Activated T-cell treated with anti-CD3 and anti-CD28 coated beads, Interleukin-2, amount 50 U/mL, for 24 hours (primary cell): ENCODE results near the gene NPPC.
"Not testable (repeated sequence)": the region's sequence is repeated elsewhere in the genome, so short reads cannot be mapped to it uniquely, and the experiment has no call there.

Experiments used
- DNase-seq: peaks from one replicate; pipeline ENCODE4 v3.0.0-alpha.2; 2020
- H3K27ac Mint-ChIP-seq: 2 replicates; pipeline ENCODE4 v1.8.0; 2020; ENCODE audit warnings: mild to moderate bottlenecking, mixed read lengths
- H3K27me3 Mint-ChIP-seq: 2 replicates; pipeline ENCODE4 v1.8.0; 2020; ENCODE audit warnings: mixed read lengths
- H3K36me3 Mint-ChIP-seq: 2 replicates; pipeline ENCODE4 v1.8.0; 2020; ENCODE audit warnings: low read depth, mixed read lengths
- H3K4me1 Mint-ChIP-seq: 2 replicates; pipeline ENCODE4 v1.8.0; 2020; ENCODE audit warnings: low read depth, mixed read lengths
- H3K4me3 Mint-ChIP-seq: 2 replicates; pipeline ENCODE4 v1.8.0; 2020; ENCODE audit warnings: mild to moderate bottlenecking, moderate library complexity, mixed read lengths
- H3K9me3 Mint-ChIP-seq: 2 replicates; pipeline ENCODE4 v1.8.0; 2020; ENCODE audit warnings: mixed read lengths

The NPPC gene

DNA sequence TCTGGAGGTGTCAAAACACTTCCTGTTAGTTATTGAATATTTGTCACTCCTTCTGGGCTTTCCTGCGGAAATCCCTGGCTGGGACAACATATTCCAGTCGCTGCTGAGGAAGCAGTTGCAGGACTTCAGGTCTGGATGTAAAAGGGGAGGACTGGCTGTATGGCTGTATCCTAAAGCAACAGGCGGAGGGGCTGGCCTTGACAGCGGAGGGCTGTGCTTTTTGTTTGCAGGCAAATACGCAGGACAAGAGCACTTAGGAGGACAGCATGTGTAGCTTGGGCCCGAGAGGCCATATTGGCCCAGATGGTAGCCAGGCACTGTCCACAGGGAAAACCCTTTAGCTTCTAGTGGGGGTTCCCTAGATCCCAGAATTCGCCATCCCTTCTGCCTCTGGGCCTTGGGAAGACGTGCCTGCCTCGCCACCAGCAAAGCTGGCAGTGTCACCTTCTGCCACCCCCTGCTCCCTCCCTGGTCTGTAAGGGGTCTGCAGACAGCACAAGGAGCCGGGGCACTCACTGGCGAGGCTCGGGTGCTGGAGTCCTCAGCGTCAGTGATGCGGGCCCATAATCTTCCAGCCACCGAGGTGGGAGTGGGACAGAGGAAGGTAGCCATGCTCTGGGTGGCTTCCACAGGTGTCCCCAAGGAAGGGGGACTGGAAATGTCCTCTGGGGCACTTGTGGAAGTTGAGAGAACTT, 6.7 kb downstream of the NPPC start:
- peaks cover 4% of the 10 kb centered on the region for H3K4me1 Mint-ChIP-seq
- no peaks in the 10 kb centered on the region for H3K36me3 Mint-ChIP-seq
- DNase-seq, result peak; percentile 20
- H3K4me3 Mint-ChIP-seq, result no peak overlapping the region
- no peaks in the 10 kb centered on the region for H3K9me3 Mint-ChIP-seq
- H3K27me3 Mint-ChIP-seq, result peaks cover 24% of the 10 kb centered on the region
- no peak overlapping the region for H3K27ac Mint-ChIP-seq

DNA sequence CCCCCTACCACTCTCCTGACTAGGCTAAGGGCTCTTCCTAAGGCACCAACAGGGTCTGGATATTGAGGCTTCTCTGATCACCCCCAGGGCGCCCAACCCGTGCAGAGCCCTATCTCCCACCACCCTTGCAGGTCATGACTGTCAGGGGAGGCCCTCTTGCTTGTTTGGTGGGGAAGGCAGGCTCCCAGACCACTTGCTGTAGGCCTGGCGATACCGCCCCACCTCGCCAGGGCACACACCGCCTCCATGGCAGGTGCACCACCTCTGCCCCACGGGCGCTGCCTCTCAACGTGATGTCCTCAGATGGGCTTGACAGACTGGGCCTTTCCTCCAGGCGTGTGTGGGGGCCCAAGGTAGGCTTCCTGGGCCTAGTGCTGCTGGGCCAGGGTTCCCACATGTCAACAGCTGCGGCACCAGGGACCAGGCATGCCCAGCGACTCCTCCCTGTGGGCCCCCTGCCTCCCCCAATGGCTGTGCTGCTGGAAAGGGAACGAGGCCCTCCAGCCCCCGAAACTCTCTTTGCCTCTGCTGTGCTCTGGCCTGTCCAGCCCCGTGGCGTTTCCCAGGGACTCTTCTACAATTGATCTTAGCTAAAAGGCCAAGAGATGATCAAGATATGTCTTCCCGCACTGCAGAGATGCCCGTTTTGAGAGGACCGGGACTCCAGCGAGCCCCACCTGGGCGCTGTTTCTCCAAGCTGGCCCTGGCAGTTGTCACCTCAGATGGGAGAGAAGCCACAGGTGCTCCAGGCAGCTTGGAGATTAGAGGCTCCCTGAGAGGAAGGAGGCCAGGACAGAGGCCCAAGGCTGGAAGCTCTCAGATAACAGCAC, 7.5 kb downstream of the NPPC start:
- Mint-ChIP-seq H3K9me3 (no peaks in the 10 kb centered on the region), H3K27ac (no peak overlapping the region), H3K4me1 (peaks cover 4% of the 10 kb centered on the region), H3K27me3 (peaks cover 16% of the 10 kb centered on the region), H3K36me3 (no peaks in the 10 kb centered on the region), H3K4me3 (no peak overlapping the region)
- DNase-seq, result peak; percentile 15

GRCh38 chr2:231917280-231918066, 8.7 kb downstream of the NPPC start:
- Mint-ChIP-seq H3K4me1 (peaks cover 4% of the 10 kb centered on the region), H3K9me3 (no peaks in the 10 kb centered on the region), H3K36me3 (no peaks in the 10 kb centered on the region), H3K27me3 (peaks cover 4% of the 10 kb centered on the region), H3K4me3 (no peak overlapping the region), H3K27ac (no peak overlapping the region)
- no peak for DNase-seq

GRCh38 chr2:231914077-231914690, 12.0 kb downstream of the NPPC start:
- Mint-ChIP-seq H3K9me3 (no peaks in the 10 kb centered on the region), H3K4me3 (no peak overlapping the region), H3K36me3 (no peaks in the 10 kb centered on the region), H3K27ac (no peak overlapping the region), H3K4me1 (peaks cover 14% of the 10 kb centered on the region), H3K27me3 (no peaks in the 10 kb centered on the region)
- DNase-seq, result no peak

DNA sequence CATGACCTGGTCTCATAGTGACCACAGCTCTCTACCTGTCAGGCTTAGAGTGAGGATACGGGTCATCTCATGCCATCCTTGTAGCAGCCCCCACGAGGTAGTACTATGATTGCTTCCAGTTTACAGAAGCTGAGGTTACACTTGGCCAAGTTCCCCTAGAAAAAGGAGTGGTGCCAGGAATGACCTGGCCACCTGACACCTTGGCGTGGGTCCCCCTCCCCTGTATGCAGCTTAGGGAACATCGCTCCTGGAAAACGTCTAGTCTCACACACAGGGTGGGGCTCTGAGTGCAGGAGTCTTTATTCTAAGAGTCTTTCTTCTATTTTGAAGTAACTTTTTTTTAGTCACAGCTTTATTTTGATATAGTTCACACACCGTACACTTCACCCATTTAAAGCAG, 14.8 kb downstream of the NPPC start:
- no peaks in the 10 kb centered on the region for H3K9me3 Mint-ChIP-seq
- no peak for DNase-seq
- H3K4me3 Mint-ChIP-seq, result no peak overlapping the region
- no peak overlapping the region for H3K27ac Mint-ChIP-seq
- H3K4me1 Mint-ChIP-seq, result peaks cover 10% of the 10 kb centered on the region
- H3K27me3 Mint-ChIP-seq, result no peaks in the 10 kb centered on the region
- H3K36me3 Mint-ChIP-seq, result no peaks in the 10 kb centered on the region

GRCh38 chr2:231910771-231911170, 15.4 kb downstream of the NPPC start:
- no peak for DNase-seq
- Mint-ChIP-seq H3K27me3 (no peaks in the 10 kb centered on the region), H3K27ac (no peak overlapping the region), H3K4me1 (peaks cover 10% of the 10 kb centered on the region), H3K9me3 (no peaks in the 10 kb centered on the region), H3K4me3 (no peak overlapping the region), H3K36me3 (no peaks in the 10 kb centered on the region)

DNA sequence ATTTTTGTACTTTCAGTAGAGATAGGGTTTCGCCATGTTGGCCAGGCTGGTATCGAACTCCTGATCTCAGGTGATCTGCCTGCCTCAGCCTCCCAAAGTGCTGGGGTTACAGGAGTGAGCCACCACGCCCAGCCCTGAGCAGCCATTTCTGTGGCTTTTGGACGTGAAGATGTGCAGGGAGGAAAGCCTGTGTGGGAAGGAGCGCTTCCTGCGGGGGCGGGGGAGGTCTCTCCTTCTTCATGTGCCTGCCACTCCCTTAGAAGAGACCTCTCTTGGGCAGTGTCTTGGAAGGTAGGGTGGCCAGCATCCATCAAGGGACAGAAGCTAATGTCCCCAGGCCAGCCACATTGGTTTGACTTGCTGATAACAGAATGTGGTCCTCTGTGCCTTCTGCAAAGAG, 16.0 kb downstream of the NPPC start:
- not testable (repeated sequence) for DNase-seq, H3K27ac Mint-ChIP-seq, H3K4me3 Mint-ChIP-seq, H3K27me3 Mint-ChIP-seq, H3K4me1 Mint-ChIP-seq, H3K36me3 Mint-ChIP-seq, H3K9me3 Mint-ChIP-seq

DNA sequence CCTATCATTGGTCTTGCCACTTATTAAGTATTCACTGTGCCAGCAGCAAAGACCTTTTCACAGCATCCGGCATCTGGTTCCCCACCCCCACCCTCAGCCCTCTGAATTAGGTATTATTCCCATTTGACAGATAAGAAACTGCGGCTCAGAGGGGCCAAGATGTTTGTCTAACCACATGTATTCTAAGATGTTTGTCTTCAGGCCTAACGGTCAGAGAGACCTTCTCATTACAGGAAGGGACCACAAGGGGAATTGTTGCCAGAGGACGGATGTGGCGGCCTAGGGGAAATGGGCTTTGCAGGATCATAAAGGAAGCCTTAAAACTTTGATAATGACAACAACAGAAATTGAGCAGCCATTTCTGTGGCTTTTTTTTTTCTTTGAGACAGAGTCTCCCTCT, 16.6 kb downstream of the NPPC start:
- H3K27me3 Mint-ChIP-seq, result no peaks in the 10 kb centered on the region
- no peaks in the 10 kb centered on the region for H3K36me3 Mint-ChIP-seq
- H3K9me3 Mint-ChIP-seq, result no peaks in the 10 kb centered on the region
- no peak overlapping the region for H3K27ac Mint-ChIP-seq
- peaks cover 10% of the 10 kb centered on the region for H3K4me1 Mint-ChIP-seq
- DNase-seq, result no peak
- H3K4me3 Mint-ChIP-seq, result no peak overlapping the region

- no peaks in the 10 kb centered on the region for H3K9me3 Mint-ChIP-seq
- no peak overlapping the region for H3K4me3 Mint-ChIP-seq
- H3K27me3 Mint-ChIP-seq, result no peaks in the 10 kb centered on the region
- H3K27ac Mint-ChIP-seq, result no peak overlapping the region
- H3K36me3 Mint-ChIP-seq, result no peaks in the 10 kb centered on the region
- DNase-seq, result no peak
- peaks cover 10% of the 10 kb centered on the region for H3K4me1 Mint-ChIP-seq
These were observed 17.6 kb downstream of the NPPC start for GRCh38 chr2:231908584-231908983.

DNA sequence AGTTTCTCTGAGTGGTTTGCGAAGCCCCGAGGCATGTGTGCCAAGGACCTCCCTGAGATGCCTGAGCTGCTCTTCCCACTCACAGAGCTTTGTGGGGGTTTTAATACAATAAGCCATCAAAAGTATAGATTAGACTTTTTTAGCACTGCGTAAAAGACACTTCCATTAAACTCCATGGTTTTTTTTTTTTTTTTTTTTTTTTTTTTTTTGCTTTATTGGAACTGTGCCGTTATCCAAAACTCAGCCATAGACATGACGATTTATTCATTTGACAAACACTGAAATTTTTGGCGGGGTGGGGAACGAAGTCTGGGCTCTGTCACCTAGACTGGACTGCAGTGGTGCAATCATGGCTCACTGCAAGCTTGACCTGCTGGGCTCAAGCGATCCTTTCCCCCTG, 18.4 kb downstream of the NPPC start:
- H3K27ac Mint-ChIP-seq, result no peak overlapping the region
- H3K4me1 Mint-ChIP-seq, result peaks cover 10% of the 10 kb centered on the region
- H3K4me3 Mint-ChIP-seq, result no peak overlapping the region
- H3K27me3 Mint-ChIP-seq, result no peaks in the 10 kb centered on the region
- H3K9me3 Mint-ChIP-seq, result no peaks in the 10 kb centered on the region
- no peaks in the 10 kb centered on the region for H3K36me3 Mint-ChIP-seq
- DNase-seq, result no peak

DNA sequence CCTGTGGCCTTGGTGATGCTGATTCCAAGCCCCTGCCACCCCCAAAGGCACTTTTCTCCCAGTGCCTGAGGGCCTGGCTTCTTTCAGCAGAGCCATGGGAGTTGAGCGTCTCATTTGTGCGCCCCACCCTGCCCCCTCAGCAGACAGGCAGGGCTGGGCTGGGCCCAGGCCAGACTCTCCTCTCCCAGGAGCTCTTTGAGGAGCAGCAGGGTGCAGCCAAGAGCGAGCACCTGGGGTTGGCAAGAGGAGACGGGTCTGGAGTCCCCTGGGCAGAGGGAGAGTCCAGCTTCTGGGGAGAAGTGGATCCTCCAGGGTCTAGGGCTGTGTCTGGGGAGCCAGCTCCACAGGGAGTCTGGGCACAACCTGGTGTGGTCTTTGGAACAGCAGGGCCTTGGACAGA, 21.2 kb downstream of the NPPC start:
- no peak for DNase-seq
- Mint-ChIP-seq H3K27me3 (peaks cover 5% of the 10 kb centered on the region), H3K36me3 (no peaks in the 10 kb centered on the region), H3K4me3 (no peak overlapping the region), H3K9me3 (no peaks in the 10 kb centered on the region), H3K4me1 (peaks cover 4% of the 10 kb centered on the region), H3K27ac (no peak overlapping the region)

DNA sequence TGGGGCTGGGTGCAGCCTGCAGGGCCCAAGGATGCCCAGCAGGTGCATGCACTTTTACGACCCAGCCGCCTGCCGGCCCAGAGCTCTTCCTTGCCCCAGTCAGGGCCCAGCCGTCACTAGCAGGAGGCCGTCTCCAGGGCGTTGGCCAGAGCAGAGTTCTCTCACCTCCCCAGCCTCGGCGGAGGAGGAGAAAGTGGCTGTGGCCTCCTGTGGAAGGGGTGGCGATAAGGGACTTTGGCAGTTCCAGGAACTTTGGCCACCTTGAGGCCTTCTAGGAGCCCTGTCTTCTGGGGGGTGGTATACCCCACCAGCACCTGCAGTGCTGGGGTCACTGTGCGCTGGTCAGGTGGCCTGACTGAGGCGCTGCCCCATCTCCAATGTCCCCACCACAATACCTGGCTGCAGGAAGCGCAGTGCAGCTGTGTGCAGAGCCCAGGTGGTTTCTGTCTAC, 22.0 kb downstream of the NPPC start:
- peaks cover 5% of the 10 kb centered on the region for H3K27me3 Mint-ChIP-seq
- H3K4me1 Mint-ChIP-seq, result no peaks in the 10 kb centered on the region
- H3K9me3 Mint-ChIP-seq, result no peaks in the 10 kb centered on the region
- peak; percentile 12 for DNase-seq
- no peaks in the 10 kb centered on the region for H3K36me3 Mint-ChIP-seq
- no peak overlapping the region for H3K4me3 Mint-ChIP-seq
- no peak overlapping the region for H3K27ac Mint-ChIP-seq

GRCh38 chr2:231902598-231902997, 23.6 kb downstream of the NPPC start:
- Mint-ChIP-seq H3K27ac (no peak overlapping the region), H3K4me3 (no peak overlapping the region)

DNA sequence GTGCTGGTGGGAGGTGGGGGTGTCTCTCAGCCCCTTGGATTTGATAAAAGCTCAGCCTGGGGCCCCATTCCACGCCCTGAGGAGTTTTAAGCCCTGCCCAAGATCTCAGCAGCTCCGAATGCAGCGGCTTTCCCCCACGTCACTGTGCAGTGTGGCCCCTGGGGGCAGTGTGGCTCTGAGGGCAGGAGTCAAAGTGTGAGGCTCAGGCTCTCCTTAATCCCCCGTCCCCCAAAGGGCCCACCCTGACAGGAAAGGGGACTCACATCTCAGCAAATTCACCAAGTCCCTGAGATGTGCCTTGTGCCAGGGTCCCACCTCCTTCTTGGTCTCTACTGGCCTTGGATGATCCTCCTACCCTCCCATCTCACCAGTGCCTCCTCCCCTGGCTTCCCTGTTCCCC, 25.2 kb downstream of the NPPC start:
- Mint-ChIP-seq H3K9me3 (no peaks in the 10 kb centered on the region), H3K36me3 (no peaks in the 10 kb centered on the region), H3K4me1 (no peaks in the 10 kb centered on the region), H3K4me3 (no peak overlapping the region), H3K27ac (no peak overlapping the region), H3K27me3 (peaks cover 5% of the 10 kb centered on the region)
- no peak for DNase-seq

More at GRCh38 chr2:231902598-231902997, 23.6 kb downstream of the NPPC start:
- Mint-ChIP-seq H3K27me3 (peaks cover 5% of the 10 kb centered on the region), H3K4me1 (no peaks in the 10 kb centered on the region), H3K36me3 (no peaks in the 10 kb centered on the region), H3K9me3 (no peaks in the 10 kb centered on the region)
- DNase-seq, result no peak
